Liver (tissue), 9 donors: ENCODE data around the gene PPIL4. TPM values are rescaled to one million over a fixed set of nuclear protein-coding genes. Genes with fewer than 3 reads are reported as not detected.

ENCODE experiments used
- DNase-seq: peaks from one replicate; pipeline ENCODE4 v3.0.0-alpha.2; 2017; ENCODE audit warnings: low spot score
- H3K27ac ChIP-seq, 2 donors: one replicate each; pipeline ENCODE4 v1.7.0; 2013; ENCODE audit warnings: inconsistent platforms in 2 of 2, low read length in 2 of 2, control low read depth in 1 of 2, low read depth in 1 of 2, mild to moderate bottlenecking in 1 of 2
- H3K27me3 ChIP-seq, 4 donors: one replicate each; pipeline versions ENCODE4 v1.6.1 to v1.7.0; 2013; ENCODE audit warnings: low read length in 3 of 4, inconsistent platforms in 1 of 4, mild to moderate bottlenecking in 1 of 4, moderate library complexity in 1 of 4; ENCODE audit not compliant: control insufficient read depth in 4 of 4, insufficient read depth in 4 of 4
- H3K36me3 ChIP-seq, 4 donors: one replicate each; pipeline versions ENCODE4 v1.6.1 to v1.7.0; 2013; ENCODE audit warnings: low read length in 3 of 4, mild to moderate bottlenecking in 3 of 4, low read depth in 1 of 4, moderate library complexity in 1 of 4; ENCODE audit not compliant: control insufficient read depth in 4 of 4, insufficient read depth in 3 of 4
- H3K4me1 ChIP-seq, 4 donors: one replicate each; pipeline versions ENCODE4 v1.6.1 to v1.7.0; 2013; ENCODE audit warnings: low read length in 3 of 4, mild to moderate bottlenecking in 3 of 4, moderate library complexity in 1 of 4; ENCODE audit not compliant: control insufficient read depth in 4 of 4, insufficient read depth in 4 of 4
- H3K4me3 ChIP-seq, 3 donors: one replicate each; pipeline versions ENCODE4 v1.6.1 to v1.7.0; 2013; ENCODE audit warnings: low read length in 3 of 3, control low read depth in 1 of 3, low read depth in 1 of 3, mild to moderate bottlenecking in 1 of 3
- H3K9ac ChIP-seq, 2 donors: one replicate each; pipeline ENCODE4 v1.7.0; 2013; ENCODE audit warnings: low read length in 2 of 2, mild to moderate bottlenecking in 2 of 2, moderate library complexity in 2 of 2, control low read depth in 1 of 2, low read depth in 1 of 2
- H3K9me3 ChIP-seq, 4 donors: one replicate each; pipeline versions ENCODE4 v1.6.1 to v1.7.0; 2013; ENCODE audit warnings: low read length in 3 of 4; ENCODE audit not compliant: control insufficient read depth in 4 of 4
- ATF3 ChIP-seq: IDR thresholded peaks from 2 replicates; pipeline ENCODE4 v1.6.1; 2016; ENCODE audit warnings: antibody characterized with exemption
- CTCF ChIP-seq: fragments of 150-350 bp; IDR thresholded peaks from 2 replicates; pipeline ENCODE4 v1.5.1; 2017; ENCODE audit warnings: improper control_type of control experiment, low read depth, low read length; ENCODE audit not compliant: missing input control
- EGR1 ChIP-seq, 2 donors: IDR thresholded peaks; 2 replicates each; pipeline ENCODE4 v1.6.1; 2016 to 2018; ENCODE audit warnings: antibody characterized with exemption in 2 of 2, low read depth in 2 of 2
- FOXA1 ChIP-seq: IDR thresholded peaks from 2 replicates; pipeline ENCODE4 v1.6.1; 2016; ENCODE audit warnings: antibody characterized with exemption
- GABPA ChIP-seq, 2 donors: IDR thresholded peaks in 1 of 2; conservative IDR thresholded peaks in 1 of 2; 2 replicates each; pipeline ENCODE4 v1.6.1; 2016; ENCODE audit warnings: antibody characterized with exemption in 2 of 2, mild to moderate bottlenecking in 1 of 2, moderate library complexity in 1 of 2
- HNF4A ChIP-seq, 2 donors: conservative IDR thresholded peaks; 2 replicates each; pipeline ENCODE4 v1.6.1; 2016; ENCODE audit warnings: antibody characterized with exemption in 2 of 2, mild to moderate bottlenecking in 2 of 2
- HNF4G ChIP-seq: IDR thresholded peaks from 2 replicates; pipeline ENCODE4 v1.6.1; 2016; ENCODE audit warnings: antibody characterized with exemption
- JUND ChIP-seq, 2 donors: IDR thresholded peaks; 2 replicates each; pipeline ENCODE4 v1.6.1; 2016; ENCODE audit warnings: antibody characterized with exemption in 2 of 2
- MAX ChIP-seq: IDR thresholded peaks from 2 replicates; pipeline ENCODE4 v1.6.1; 2016; ENCODE audit warnings: antibody characterized with exemption
- NR2F2 ChIP-seq: IDR thresholded peaks from 2 replicates; pipeline ENCODE4 v1.6.1; 2016; ENCODE audit warnings: antibody characterized with exemption
- RAD21 ChIP-seq, 2 donors: IDR thresholded peaks; 2 replicates each; pipeline ENCODE4 v1.6.1; 2016; ENCODE audit warnings: antibody characterized with exemption in 2 of 2, mild to moderate bottlenecking in 2 of 2
- RXRA ChIP-seq, 2 donors: IDR thresholded peaks; 2 replicates each; pipeline ENCODE4 v1.6.1; 2017 to 2018; ENCODE audit warnings: antibody characterized with exemption in 2 of 2, mild to moderate bottlenecking in 1 of 2
- SP1 ChIP-seq: IDR thresholded peaks from 2 replicates; pipeline ENCODE4 v1.6.1; 2018; ENCODE audit warnings: antibody characterized with exemption, mild to moderate bottlenecking
- TAF1 ChIP-seq: conservative IDR thresholded peaks from 2 replicates; pipeline ENCODE4 v1.6.1; 2016; ENCODE audit warnings: antibody characterized with exemption, mild to moderate bottlenecking
- YY1 ChIP-seq: IDR thresholded peaks from 2 replicates; pipeline ENCODE4 v1.6.1; 2016; ENCODE audit warnings: antibody characterized with exemption, mild to moderate bottlenecking
- ZBTB33 ChIP-seq: IDR thresholded peaks from 2 replicates; pipeline ENCODE4 v1.6.1; 2016; ENCODE audit warnings: antibody characterized with exemption
- WGBS: extraction: QIAGEN DNeasy Blood & Tissue Kit; methylation state at CpG from one replicate; pipeline ENCODE4 v1.1.7; 2013; 5-methylcytosine and 5-hydroxymethylcytosine counted together
- polyA plus RNA-seq, 2 donors: library from polyadenylated mRNA; stranded (reverse) in 1 of 2; unstranded in 1 of 2; fragments of 200-250 nt in 1 of 2; fragments of >200 nt in 1 of 2; fragmentation: Nextera tagmentation in 1 of 2; extraction: Ambion mirVana in 1 of 2; gene quantifications; one replicate each; pipeline versions ENCODE4 v1.2.1 to v1.2.3, GENCODE V29; 2013 to 2015
- total RNA-seq, 2 donors: library from RNA; depleted of rRNA; stranded (reverse); fragments of >200 nt; gene quantifications; one replicate each; pipeline ENCODE4 v1.2.3, GENCODE V29; 2014
- donor health status: healthy.
- donor health status: healthy.
- donor health status: healthy.
- donor health status: healthy.
- donor health status: healthy.

The PPIL4 gene
- total and polyA plus RNA-seq, 4 donors = 6.4 to 13.1 (median 9.6) TPM

GRCh38 chr6:149501201-149501600 is 44.6 kb downstream of the PPIL4 start:
- Histone ChIP-seq H3K9me3 (no peaks in the 10 kb centered on the region), H3K4me3 (no peak overlapping the region), H3K27me3 (no peaks in the 10 kb centered on the region), H3K4me1 (no peaks in the 10 kb centered on the region), H3K27ac (no peak overlapping the region), H3K36me3 (peaks cover 0 to 7% (median 2%) of the 10 kb centered on the region in 4 donors), H3K9ac (no peak overlapping the region)
- no peak for DNase-seq
- whole genome bisulfite sequencing = 96% methylated on average over 1 of the region's 1 CpG
- TF ChIP-seq RAD21 (IDR thresholded peaks at IDR 0.05) (no peak), RXRA (IDR thresholded peaks at IDR 0.05) (no peak), MAX (no peak), CTCF (no peak), ATF3 (no peak)

GRCh38 chr6:149500096-149500495 is 45.7 kb downstream of the PPIL4 start:
- WGBS = 85% methylated on average over 1 of the region's 1 CpG
- H3K9ac ChIP-seq = no peak overlapping the region
- peaks cover 0 to 3% (median 0%) of the 10 kb centered on the region in 4 donors for H3K36me3 ChIP-seq
- TF ChIP-seq SP1 = no peak
- TF ChIP-seq HNF4G = no peak
- TF ChIP-seq NR2F2 = no peak
- TF ChIP-seq ZBTB33 = no peak
- no peak for TF ChIP-seq EGR1 (IDR thresholded peaks at IDR 0.05; ENCODE audit: low read depth in 2 of 2)
- no peak for TF ChIP-seq GABPA (IDR thresholded peaks at IDR 0.05 in 1 of 2, conservative IDR thresholded peaks at IDR 0.05 in 1 of 2)
- TF ChIP-seq JUND (IDR thresholded peaks at IDR 0.05) = no peak
- no peak for TF ChIP-seq MAX
- no peak for TF ChIP-seq TAF1
- no peak for TF ChIP-seq FOXA1
- no peak for TF ChIP-seq YY1
- TF ChIP-seq RXRA (IDR thresholded peaks at IDR 0.05) = no peak
- TF ChIP-seq HNF4A (conservative IDR thresholded peaks at IDR 0.05) = no peak
- TF ChIP-seq RAD21 (IDR thresholded peaks at IDR 0.05) = no peak
- TF ChIP-seq CTCF = no peak
- no peak overlapping the region for H3K4me3 ChIP-seq
- no peaks in the 10 kb centered on the region for H3K4me1 ChIP-seq
- no peak overlapping the region for H3K27ac ChIP-seq
- no peak for DNase-seq
- H3K27me3 ChIP-seq = no peaks in the 10 kb centered on the region
- no peaks in the 10 kb centered on the region for H3K9me3 ChIP-seq
